DND-41 (cell line): Measurements from ENCODE around the gene MMP17.

ENCODE experiments used
- ATAC-seq: fragments of 200-7000 bp; cut with Tn5 transposase; 3 replicates; pipeline ENCODE4 v1.9.1; 2021; ENCODE audit warnings: low read depth; ENCODE audit not compliant: insufficient read depth
- DNase-seq: peaks from one replicate; pipeline ENCODE4 v3.0.0-alpha.2; 2020
- H2AFZ ChIP-seq: 2 replicates; pipeline ENCODE4 v1.6.0; 2012; ENCODE audit warnings: low read depth, low read length
- H3K27ac ChIP-seq: 2 replicates; pipeline ENCODE4 v1.5.1; 2012; ENCODE audit warnings: low read length, inconsistent platforms
- H3K27me3 ChIP-seq: fragments of 200-600 bp; sonication (generic); 2 replicates; pipeline ENCODE4 v1.6.0; 2012; ENCODE audit warnings: low read length, mild to moderate bottlenecking, inconsistent platforms; ENCODE audit not compliant: insufficient read depth, poor library complexity
- H3K36me3 ChIP-seq: 2 replicates; pipeline ENCODE4 v1.5.1; 2012; ENCODE audit warnings: low read length, inconsistent platforms; ENCODE audit not compliant: insufficient read depth
- H3K4me1 ChIP-seq: 2 replicates; pipeline ENCODE4 v1.5.1; 2012; ENCODE audit warnings: mild to moderate bottlenecking, low read length; ENCODE audit not compliant: insufficient read depth
- H3K4me2 ChIP-seq: 2 replicates; pipeline ENCODE4 v1.6.0; 2012; ENCODE audit warnings: mild to moderate bottlenecking, moderate library complexity, low read length, inconsistent platforms; ENCODE audit not compliant: insufficient read depth
- H3K4me3 ChIP-seq, 2 experiments: fragments of 200-600 bp in 1 of 2; shearing (Covaris generic) in 1 of 2; 2 replicates each; pipeline ENCODE4 v1.5.1; 2012 to 2016; ENCODE audit warnings: inconsistent platforms in 2 of 2, low read length in 2 of 2, mild to moderate bottlenecking in 2 of 2, low read depth in 1 of 2, moderate library complexity in 1 of 2
- H3K79me2 ChIP-seq: 2 replicates; pipeline ENCODE4 v1.6.0; 2012; ENCODE audit warnings: low read length, inconsistent platforms; ENCODE audit not compliant: insufficient read depth
- H3K9ac ChIP-seq: 2 replicates; pipeline ENCODE4 v1.6.0; 2012; ENCODE audit warnings: low read depth, mild to moderate bottlenecking, inconsistent platforms, low read length, moderate library complexity
- H3K9me3 ChIP-seq: 2 replicates; pipeline ENCODE4 v1.5.1; 2012; ENCODE audit warnings: low read length, moderate library complexity, mild to moderate bottlenecking, inconsistent platforms; ENCODE audit not compliant: insufficient read depth, severe bottlenecking
- H4K20me1 ChIP-seq: 2 replicates; pipeline ENCODE4 v1.6.0; 2012; ENCODE audit warnings: low read length; ENCODE audit not compliant: insufficient read depth
- EZH2 ChIP-seq: IDR thresholded peaks from 3 replicates; pipeline ENCODE4 v1.6.1; 2012; ENCODE audit warnings: borderline replicate concordance, low read depth, mild to moderate bottlenecking, moderate library complexity, low read length, inconsistent platforms; ENCODE audit not compliant: severe bottlenecking
- TF ChIP-seq, protein P1 (sequence below): IDR thresholded peaks from 2 replicates; pipeline ENCODE4 v1.5.1; 2012; ENCODE audit warnings: borderline replicate concordance, low read length, moderate library complexity, mild to moderate bottlenecking; ENCODE audit not compliant: poor library complexity, severe bottlenecking; ENCODE audit errors: extremely low read depth

The MMP17 gene

DNA sequence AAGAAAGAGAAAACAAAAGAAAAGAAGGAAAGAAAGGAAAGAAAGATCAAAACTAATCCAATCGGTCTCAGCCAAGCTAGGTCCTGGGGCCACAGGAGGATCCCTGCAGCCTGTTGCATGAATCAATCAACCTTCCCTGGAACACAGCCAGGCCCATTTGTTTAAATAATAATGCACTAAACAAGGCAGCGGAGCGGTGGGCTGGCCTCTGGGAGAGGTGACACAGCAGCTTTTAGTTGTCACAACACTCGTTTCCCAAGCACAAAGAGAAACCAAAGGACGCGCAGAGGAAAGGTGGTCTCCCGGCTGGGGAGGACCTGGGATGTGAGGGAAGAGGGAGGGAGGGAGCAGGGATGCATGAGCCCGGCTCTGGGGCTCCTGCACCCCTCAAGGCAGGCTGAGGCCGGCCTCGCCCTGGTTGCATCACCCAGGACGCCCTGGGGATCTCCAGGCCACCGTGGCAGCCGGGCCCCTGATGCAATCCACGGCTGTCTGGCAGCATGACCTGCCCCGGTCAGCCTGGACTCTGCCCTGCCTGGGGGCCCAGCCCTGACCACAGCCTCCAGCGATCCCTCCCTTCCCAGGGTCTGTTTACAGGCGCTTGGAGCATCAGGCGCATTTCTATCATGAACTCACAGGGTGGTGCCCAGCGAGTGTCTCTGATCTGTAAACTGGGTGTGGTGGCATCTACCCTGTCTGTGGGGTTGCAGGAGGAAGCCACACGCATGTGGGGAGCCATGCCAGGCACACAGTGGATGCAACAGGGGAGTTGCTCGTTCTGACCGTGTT is 32.5 kb downstream of the MMP17 start:
- no peaks in the 10 kb centered on the region for H3K79me2 ChIP-seq
- no peaks in the 10 kb centered on the region for H3K4me1 ChIP-seq
- no peak for ATAC-seq
- no peaks in the 10 kb centered on the region; the same call in 1 of the 2 replicates for H4K20me1 ChIP-seq
- H3K4me2 ChIP-seq = no peak overlapping the region
- no peak overlapping the region for H2AFZ ChIP-seq
- H3K9ac ChIP-seq = no peak overlapping the region
- TF ChIP-seq EZH2 = no peak
- TF ChIP-seq, protein P1, sequence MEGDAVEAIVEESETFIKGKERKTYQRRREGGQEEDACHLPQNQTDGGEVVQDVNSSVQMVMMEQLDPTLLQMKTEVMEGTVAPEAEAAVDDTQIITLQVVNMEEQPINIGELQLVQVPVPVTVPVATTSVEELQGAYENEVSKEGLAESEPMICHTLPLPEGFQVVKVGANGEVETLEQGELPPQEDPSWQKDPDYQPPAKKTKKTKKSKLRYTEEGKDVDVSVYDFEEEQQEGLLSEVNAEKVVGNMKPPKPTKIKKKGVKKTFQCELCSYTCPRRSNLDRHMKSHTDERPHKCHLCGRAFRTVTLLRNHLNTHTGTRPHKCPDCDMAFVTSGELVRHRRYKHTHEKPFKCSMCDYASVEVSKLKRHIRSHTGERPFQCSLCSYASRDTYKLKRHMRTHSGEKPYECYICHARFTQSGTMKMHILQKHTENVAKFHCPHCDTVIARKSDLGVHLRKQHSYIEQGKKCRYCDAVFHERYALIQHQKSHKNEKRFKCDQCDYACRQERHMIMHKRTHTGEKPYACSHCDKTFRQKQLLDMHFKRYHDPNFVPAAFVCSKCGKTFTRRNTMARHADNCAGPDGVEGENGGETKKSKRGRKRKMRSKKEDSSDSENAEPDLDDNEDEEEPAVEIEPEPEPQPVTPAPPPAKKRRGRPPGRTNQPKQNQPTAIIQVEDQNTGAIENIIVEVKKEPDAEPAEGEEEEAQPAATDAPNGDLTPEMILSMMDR = no peak
- no peaks in the 10 kb centered on the region for H3K27me3 ChIP-seq
- no peaks in the 10 kb centered on the region for H3K9me3 ChIP-seq
- no peak overlapping the region for H3K27ac ChIP-seq
- no peak overlapping the region for H3K4me3 ChIP-seq
- no peak for DNase-seq
- H3K36me3 ChIP-seq = no peaks in the 10 kb centered on the region

- Histone ChIP-seq H3K36me3 (no peaks in the 10 kb centered on the region), H3K9me3 (no peaks in the 10 kb centered on the region), H4K20me1 (no peaks in the 10 kb centered on the region; the same call in 1 of the 2 replicates), H3K4me2 (no peak overlapping the region), H3K27ac (no peak overlapping the region), H2AFZ (no peak overlapping the region), H3K9ac (no peak overlapping the region), H3K4me1 (no peaks in the 10 kb centered on the region), H3K27me3 (no peaks in the 10 kb centered on the region), H3K4me3 (no peak overlapping the region), H3K79me2 (no peaks in the 10 kb centered on the region)
- no peak for ATAC-seq
- no peak for DNase-seq
- TF ChIP-seq, protein P1 = no peak
- TF ChIP-seq EZH2 = no peak
Observed at GRCh38 chr12:131861261-131862083, 33.3 kb downstream of the MMP17 start.

- ATAC-seq (no peak), DNase-seq (no peak)
- Histone ChIP-seq H3K4me2 (no peak overlapping the region), H3K9ac (no peak overlapping the region), H3K79me2 (no peaks in the 10 kb centered on the region), H3K27ac (no peak overlapping the region), H3K27me3 (no peaks in the 10 kb centered on the region), H3K36me3 (no peaks in the 10 kb centered on the region), H2AFZ (no peak overlapping the region), H4K20me1 (no peaks in the 10 kb centered on the region; the same call in 1 of the 2 replicates), H3K4me1 (no peaks in the 10 kb centered on the region), H3K4me3 (no peak overlapping the region), H3K9me3 (no peaks in the 10 kb centered on the region)
- TF ChIP-seq, protein P1 = no peak
- no peak for TF ChIP-seq EZH2
Observed at GRCh38 chr12:131862084-131862441, 33.9 kb downstream of the MMP17 start.
